PC-9 (cell line): ENCODE data around the gene RFPL4AL1. TPM values are rescaled to one million over a fixed set of nuclear protein-coding genes. Genes with fewer than 3 reads are reported as not detected.

Experiments
- BruUV-seq: library from RNA; stranded (reverse); fragments of 400-500 nt; replicated peaks from 2 replicates; lab custom pipeline; 2021; lab: Mats Ljungman, UMichigan
- CTCF ChIA-PET: fragments of 300-600 bp; sonication (Branson Sonifier 250); formaldehyde crosslinking; loops from one replicate; lab custom pipeline; 2022; ENCODE audit warnings: antibody characterized with exemption; lab: Charles Lee
- POLR2A ChIA-PET: fragments of 300-600 bp; sonication (Branson Sonifier 250); formaldehyde crosslinking; loops from one replicate; lab custom pipeline; 2022; ENCODE audit warnings: antibody characterized with exemption; ENCODE audit not compliant: unreplicated experiment; lab: Charles Lee
- DNase-seq, 2 experiments: peaks; one replicate each; pipeline versions ENCODE4 v3.0.0 to v3.0.0-alpha.2; 2015 to 2022; ENCODE audit warnings: mixed read lengths in 1 of 2
- H2AFZ ChIP-seq: fragments of 200-600 bp; sonication (generic); 2 replicates; pipeline ENCODE4 v1.8.1; 2017; ENCODE audit warnings: antibody characterized with exemption
- H3F3A ChIP-seq: fragments of 200-600 bp; sonication (generic); 2 replicates; pipeline ENCODE4 v1.8.1; 2017; ENCODE audit warnings: antibody characterized with exemption, mild to moderate bottlenecking, low read depth; ENCODE audit not compliant: insufficient read depth
- H3K27ac ChIP-seq: fragments of 200-600 bp; sonication (generic); 2 replicates; pipeline ENCODE4 v1.6.1; 2016; ENCODE audit warnings: mixed run types
- H3K27me3 ChIP-seq: fragments of 200-600 bp; sonication (generic); 2 replicates; pipeline ENCODE4 v1.6.1; 2016; ENCODE audit warnings: low read depth, mixed run types; ENCODE audit not compliant: insufficient read depth
- H3K36me3 ChIP-seq: fragments of 200-600 bp; sonication (generic); 2 replicates; pipeline ENCODE4 v1.6.1; 2016; ENCODE audit warnings: low read depth, mixed run types
- H3K4me1 ChIP-seq: fragments of 200-600 bp; sonication (generic); replicated peaks from 2 replicates; pipeline ENCODE4 v1.6.1; 2016; ENCODE audit warnings: mixed run types; ENCODE audit not compliant: insufficient read depth
- H3K4me2 ChIP-seq: fragments of 200-600 bp; sonication (generic); 2 replicates; pipeline ENCODE4 v1.6.1; 2017; ENCODE audit warnings: mixed run types
- H3K4me3 ChIP-seq: fragments of 200-600 bp; sonication (generic); 2 replicates; pipeline ENCODE4 v1.6.1; 2016; ENCODE audit warnings: mixed run types
- H3K79me2 ChIP-seq: fragments of 200-600 bp; sonication (generic); 2 replicates; pipeline ENCODE4 v1.6.1; 2017; ENCODE audit warnings: low read depth, mixed run types
- H3K9me2 ChIP-seq: fragments of 200-600 bp; sonication (generic); 2 replicates; pipeline ENCODE4 v1.8.1; 2017; ENCODE audit warnings: mild to moderate bottlenecking; ENCODE audit not compliant: insufficient read depth
- H3K9me3 ChIP-seq: fragments of 200-600 bp; sonication (generic); 2 replicates; pipeline ENCODE4 v1.8.1; 2016; ENCODE audit warnings: low read depth; ENCODE audit not compliant: insufficient read depth
- H4K20me1 ChIP-seq: fragments of 200-600 bp; sonication (generic); 2 replicates; pipeline ENCODE4 v1.8.1; 2017; ENCODE audit not compliant: insufficient read depth
- EZH2 ChIP-seq: fragments of 200-600 bp; sonication (generic); IDR thresholded peaks from 2 replicates; pipeline ENCODE4 v1.8.0; 2017; ENCODE audit warnings: antibody characterized with exemption, low read depth
- intact Hi-C: fragments of 100-400 bp; cut with micrococcal nuclease; formaldehyde crosslinking; loops from one replicate; pipeline ENCODE4 v1.10.0; 2022; ENCODE audit not compliant: unreplicated experiment
- total RNA-seq: library from RNA; stranded (reverse); gene quantifications from 2 replicates; pipeline ENCODE4 v1.2.3, GENCODE V29; 2021
- TF ChIP-seq, protein P1 (sequence below): fragments of 200-600 bp; sonication (generic); conservative IDR thresholded peaks from 2 replicates; pipeline ENCODE4 v1.6.1; 2017; ENCODE audit warnings: mixed run types, antibody characterized with exemption, mild to moderate bottlenecking, moderate library complexity

Gene RFPL4AL1
- total RNA-seq, 1 experiment from 2014 or later, result not detected

DNA sequence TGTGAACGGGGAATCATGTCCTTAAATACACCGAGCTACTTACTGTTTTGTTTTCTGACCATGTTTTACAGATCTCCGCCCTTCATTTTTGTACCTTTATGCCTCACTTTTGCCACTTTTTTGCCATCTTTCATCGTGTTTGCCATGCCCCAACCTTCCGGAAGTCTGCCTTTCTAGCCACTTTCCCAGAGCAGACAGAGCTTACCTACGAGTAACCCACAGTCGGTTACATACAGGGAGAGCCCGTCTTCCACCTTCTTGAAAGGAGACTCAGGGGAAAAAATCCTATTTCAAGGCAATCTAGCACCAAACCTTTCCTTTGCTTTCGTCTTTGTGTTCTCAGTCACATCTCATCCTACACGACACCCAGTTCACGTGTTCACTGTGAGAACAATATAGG is 26.1 kb downstream of the RFPL4AL1 start:
- peaks cover 4% of the 10 kb centered on the region; the same call in 1 of the 2 replicates for H3K9me3 ChIP-seq
- peaks cover 93% of the 10 kb centered on the region for H3K27me3 ChIP-seq
- intact Hi-C loops, result no loop called here
- H3K27ac ChIP-seq, result no peak overlapping the region
- no peaks in the 10 kb centered on the region for H3K79me2 ChIP-seq
- POLR2A ChIA-PET, result no interaction called here
- no TSS peak for BruUV-seq
- H3K36me3 ChIP-seq, result no peaks in the 10 kb centered on the region
- H3F3A ChIP-seq, result no peaks in the 10 kb centered on the region
- CTCF ChIA-PET, result no interaction called here
- no peak overlapping the region for H2AFZ ChIP-seq
- H3K4me3 ChIP-seq, result no peak overlapping the region
- no peak overlapping the region for H3K4me2 ChIP-seq
- no peaks in the 10 kb centered on the region for H3K9me2 ChIP-seq
- H3K4me1 ChIP-seq, result no peaks in the 10 kb centered on the region
- no peak for DNase-seq
- H4K20me1 ChIP-seq, result no peaks in the 10 kb centered on the region
- TF ChIP-seq EZH2, result no peak
- TF ChIP-seq, protein P1, sequence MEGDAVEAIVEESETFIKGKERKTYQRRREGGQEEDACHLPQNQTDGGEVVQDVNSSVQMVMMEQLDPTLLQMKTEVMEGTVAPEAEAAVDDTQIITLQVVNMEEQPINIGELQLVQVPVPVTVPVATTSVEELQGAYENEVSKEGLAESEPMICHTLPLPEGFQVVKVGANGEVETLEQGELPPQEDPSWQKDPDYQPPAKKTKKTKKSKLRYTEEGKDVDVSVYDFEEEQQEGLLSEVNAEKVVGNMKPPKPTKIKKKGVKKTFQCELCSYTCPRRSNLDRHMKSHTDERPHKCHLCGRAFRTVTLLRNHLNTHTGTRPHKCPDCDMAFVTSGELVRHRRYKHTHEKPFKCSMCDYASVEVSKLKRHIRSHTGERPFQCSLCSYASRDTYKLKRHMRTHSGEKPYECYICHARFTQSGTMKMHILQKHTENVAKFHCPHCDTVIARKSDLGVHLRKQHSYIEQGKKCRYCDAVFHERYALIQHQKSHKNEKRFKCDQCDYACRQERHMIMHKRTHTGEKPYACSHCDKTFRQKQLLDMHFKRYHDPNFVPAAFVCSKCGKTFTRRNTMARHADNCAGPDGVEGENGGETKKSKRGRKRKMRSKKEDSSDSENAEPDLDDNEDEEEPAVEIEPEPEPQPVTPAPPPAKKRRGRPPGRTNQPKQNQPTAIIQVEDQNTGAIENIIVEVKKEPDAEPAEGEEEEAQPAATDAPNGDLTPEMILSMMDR, result no peak

DNA sequence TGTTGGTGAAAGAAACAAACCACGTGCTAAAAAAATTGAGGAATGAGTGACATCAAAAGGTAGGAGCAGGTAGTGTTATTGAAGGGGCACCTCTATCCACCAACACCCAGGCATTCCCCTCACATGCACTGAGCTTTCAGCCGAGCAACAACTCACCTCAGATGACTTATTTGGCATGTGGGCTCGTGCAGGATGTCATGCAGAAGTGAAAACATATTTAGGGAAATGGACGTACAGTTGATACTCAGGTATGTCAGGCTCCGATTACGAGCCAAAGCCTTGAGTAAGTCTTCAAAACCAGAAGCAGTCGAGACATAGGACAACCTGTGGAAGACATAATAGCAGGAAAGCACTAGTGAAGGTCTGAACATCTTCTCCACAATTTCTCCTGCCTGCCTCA is 32.5 kb downstream of the RFPL4AL1 start:
- Histone ChIP-seq H3F3A (no peaks in the 10 kb centered on the region), H3K27me3 (peaks cover 97% of the 10 kb centered on the region), H3K79me2 (no peaks in the 10 kb centered on the region), H3K4me2 (no peak overlapping the region), H3K27ac (no peak overlapping the region), H3K9me3 (no peaks in the 10 kb centered on the region), H4K20me1 (no peaks in the 10 kb centered on the region), H3K4me1 (no peaks in the 10 kb centered on the region), H3K9me2 (no peaks in the 10 kb centered on the region), H3K36me3 (no peaks in the 10 kb centered on the region), H3K4me3 (no peak overlapping the region), H2AFZ (no peak overlapping the region)
- intact Hi-C loops, result no loop called here
- ChIA-PET CTCF (no interaction called here), POLR2A (no interaction called here)
- no TSS peak for BruUV-seq
- TF ChIP-seq, protein P1, result no peak
- TF ChIP-seq EZH2, result no peak
- no peak for DNase-seq

DNA sequence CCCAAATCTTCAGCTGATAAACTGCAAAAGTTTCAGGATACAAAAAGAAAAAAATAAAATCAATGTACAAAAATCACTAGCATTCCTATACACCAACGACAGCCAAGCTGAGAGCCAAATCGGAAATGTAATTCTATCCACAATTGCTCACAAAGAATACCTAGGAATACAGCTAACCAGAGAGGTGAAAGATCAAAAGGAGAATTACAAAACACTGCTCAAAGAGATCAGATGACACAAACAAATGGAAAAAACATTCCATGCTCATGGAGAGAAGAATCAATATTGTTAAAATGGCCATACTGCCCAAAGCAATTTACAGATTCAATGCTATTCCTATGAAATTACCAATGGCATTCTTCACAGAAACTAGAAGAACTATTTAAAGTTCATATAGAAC is 33.4 kb downstream of the RFPL4AL1 start:
- H3K27ac ChIP-seq, result no peak overlapping the region

More for the DNA sequence above, 33.4 kb downstream of the RFPL4AL1 start:
- Histone ChIP-seq H3F3A (no peaks in the 10 kb centered on the region), H3K9me3 (no peaks in the 10 kb centered on the region), H3K4me1 (no peaks in the 10 kb centered on the region), H3K36me3 (no peaks in the 10 kb centered on the region), H4K20me1 (no peaks in the 10 kb centered on the region), H3K27me3 (peaks cover 97% of the 10 kb centered on the region), H3K4me2 (no peak overlapping the region), H3K9me2 (no peaks in the 10 kb centered on the region), H3K4me3 (no peak overlapping the region), H3K79me2 (no peaks in the 10 kb centered on the region), H2AFZ (no peak overlapping the region)
- CTCF ChIA-PET, result no interaction called here
- POLR2A ChIA-PET, result no interaction called here
- BruUV-seq, result no TSS peak
- intact Hi-C loops, result no loop called here
- DNase-seq, result no peak
- TF ChIP-seq EZH2, result no peak
- TF ChIP-seq, protein P1, result no peak
